ENCODE measurements around the gene CTAGE9.

DNA sequence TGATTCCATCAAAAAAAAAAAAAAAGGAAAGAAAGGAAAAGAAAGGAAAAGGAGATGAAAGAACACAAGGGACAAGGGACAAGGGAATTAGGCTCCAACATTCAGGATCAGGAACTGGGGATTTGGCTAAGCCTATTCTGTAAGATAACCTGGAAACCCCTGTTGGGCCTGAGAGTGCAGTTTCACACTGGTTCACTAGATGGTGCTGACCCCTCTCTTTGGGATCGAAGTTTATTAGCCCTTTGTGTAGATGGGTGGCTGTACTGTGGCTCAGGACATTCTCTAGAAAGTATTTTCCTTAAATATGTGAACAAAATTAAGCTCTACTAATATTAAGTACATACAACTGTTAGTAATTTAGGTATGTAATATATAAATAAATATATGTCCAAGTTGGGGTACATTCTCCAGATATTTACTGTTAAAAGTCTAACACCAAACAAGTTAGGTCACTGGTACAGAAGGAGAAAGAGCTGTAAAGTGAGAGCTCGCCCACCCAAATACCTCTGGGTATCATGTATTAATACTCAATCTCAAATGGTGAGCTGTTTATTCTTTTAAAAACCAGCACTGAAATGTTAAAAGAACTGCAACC lies 15.9 kb downstream of the CTAGE9 start:
- TF ChIP-seq, protein P1, sequence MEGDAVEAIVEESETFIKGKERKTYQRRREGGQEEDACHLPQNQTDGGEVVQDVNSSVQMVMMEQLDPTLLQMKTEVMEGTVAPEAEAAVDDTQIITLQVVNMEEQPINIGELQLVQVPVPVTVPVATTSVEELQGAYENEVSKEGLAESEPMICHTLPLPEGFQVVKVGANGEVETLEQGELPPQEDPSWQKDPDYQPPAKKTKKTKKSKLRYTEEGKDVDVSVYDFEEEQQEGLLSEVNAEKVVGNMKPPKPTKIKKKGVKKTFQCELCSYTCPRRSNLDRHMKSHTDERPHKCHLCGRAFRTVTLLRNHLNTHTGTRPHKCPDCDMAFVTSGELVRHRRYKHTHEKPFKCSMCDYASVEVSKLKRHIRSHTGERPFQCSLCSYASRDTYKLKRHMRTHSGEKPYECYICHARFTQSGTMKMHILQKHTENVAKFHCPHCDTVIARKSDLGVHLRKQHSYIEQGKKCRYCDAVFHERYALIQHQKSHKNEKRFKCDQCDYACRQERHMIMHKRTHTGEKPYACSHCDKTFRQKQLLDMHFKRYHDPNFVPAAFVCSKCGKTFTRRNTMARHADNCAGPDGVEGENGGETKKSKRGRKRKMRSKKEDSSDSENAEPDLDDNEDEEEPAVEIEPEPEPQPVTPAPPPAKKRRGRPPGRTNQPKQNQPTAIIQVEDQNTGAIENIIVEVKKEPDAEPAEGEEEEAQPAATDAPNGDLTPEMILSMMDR (conservative IDR thresholded peaks at IDR 0.05; ENCODE audit: low read length) = peak; percentile 82
- no peak for TF ChIP-seq EZH2phosphoT487 (IDR thresholded peaks at IDR 0.05; ENCODE audit: borderline replicate concordance, low read depth, low read length)
